ENCODE results near the gene AKAP1. TPM values are rescaled to one million over a fixed set of nuclear protein-coding genes. Genes with fewer than 3 reads are reported as not detected.

AKAP1 gene
- polyA plus RNA-seq, 1 donor (not counting 4 experiments of a cell fraction or from before 2014, with no cell fraction given): 24.1 TPM

- H3K9me1 ChIP-seq (ENCODE audit: control insufficient read depth, extremely low read depth, insufficient read depth, low read length): no peaks in the 10 kb centered on the region
- H3K27ac ChIP-seq (ENCODE audit: control insufficient read depth, insufficient read depth, low read length): no peak overlapping the region
- peaks cover 4% of the 10 kb centered on the region for H3K4me1 ChIP-seq (ENCODE audit: control insufficient read depth, extremely low read depth, insufficient read depth, low read length)
- no peaks in the 10 kb centered on the region for H3K27me3 ChIP-seq (ENCODE audit: control insufficient read depth, extremely low read depth, insufficient read depth, low read length)
- H3K4me2 ChIP-seq (ENCODE audit: control insufficient read depth, extremely low read depth, insufficient read depth, low read depth, low read length): no peak overlapping the region
- no peaks in the 10 kb centered on the region for H3K36me3 ChIP-seq (ENCODE audit: control insufficient read depth in 2 of 2, extremely low read depth in 1 of 2, insufficient read depth in 2 of 2, low read length in 2 of 2)
- no peak overlapping the region for H3K9ac ChIP-seq (ENCODE audit: control insufficient read depth, extremely low read depth, insufficient read depth, low read length)
- dilution Hi-C loops (cut with MboI; ENCODE audit: extremely low pct_ligation_motif_present, low sequenced_read_pairs): no loop called here
- TF ChIP-seq CTCF (optimal IDR thresholded peaks at IDR 0.05 in 1 of 3, IDR thresholded peaks at IDR 0.05 in 1 of 3, conservative IDR thresholded peaks at IDR 0.05 in 1 of 3; ENCODE audit: extremely low read depth in 1 of 3, insufficient read depth in 2 of 3, low read length in 3 of 3): no peak
- TF ChIP-seq EZH2 (IDR thresholded peaks at IDR 0.05; ENCODE audit: low read length): no peak
- no peaks in the 10 kb centered on the region for H3K9me3 ChIP-seq (ENCODE audit: control insufficient read depth, low read depth, low read length)
- H3K4me3 ChIP-seq (ENCODE audit: control insufficient read depth in 2 of 3, extremely low read depth in 1 of 3, insufficient read depth in 2 of 3, low read depth in 1 of 3, low read length in 3 of 3): no peak overlapping the region
- no peak for FAIRE-seq
- no peaks in the 10 kb centered on the region for H4K20me1 ChIP-seq (ENCODE audit: control insufficient read depth, extremely low read depth, insufficient read depth, low read length)
- DNase-seq (ENCODE audit: low read depth, low spot score): no peak
- H2AFZ ChIP-seq (ENCODE audit: control insufficient read depth, low read length): no peak overlapping the region
- no peaks in the 10 kb centered on the region for H3K79me2 ChIP-seq (ENCODE audit: control insufficient read depth, insufficient read depth, low read length)
These were observed 12.8 kb upstream of the AKAP1 start for GRCh38 chr17:57071991-57072944.

- Histone ChIP-seq H3K9me1 (ENCODE audit: control insufficient read depth, extremely low read depth, insufficient read depth, low read length) (no peaks in the 10 kb centered on the region), H3K4me3 (ENCODE audit: control insufficient read depth in 2 of 3, extremely low read depth in 1 of 3, insufficient read depth in 2 of 3, low read depth in 1 of 3, low read length in 3 of 3) (no peak overlapping the region), H4K20me1 (ENCODE audit: control insufficient read depth, extremely low read depth, insufficient read depth, low read length) (no peaks in the 10 kb centered on the region), H2AFZ (ENCODE audit: control insufficient read depth, low read length) (no peak overlapping the region), H3K79me2 (ENCODE audit: control insufficient read depth, insufficient read depth, low read length) (no peaks in the 10 kb centered on the region), H3K27ac (ENCODE audit: control insufficient read depth, insufficient read depth, low read length) (no peak overlapping the region), H3K27me3 (ENCODE audit: control insufficient read depth, extremely low read depth, insufficient read depth, low read length) (no peaks in the 10 kb centered on the region), H3K9me3 (ENCODE audit: control insufficient read depth, low read depth, low read length) (no peaks in the 10 kb centered on the region), H3K9ac (ENCODE audit: control insufficient read depth, extremely low read depth, insufficient read depth, low read length) (no peak overlapping the region), H3K4me2 (ENCODE audit: control insufficient read depth, extremely low read depth, insufficient read depth, low read depth, low read length) (no peak overlapping the region), H3K36me3 (ENCODE audit: control insufficient read depth in 2 of 2, extremely low read depth in 1 of 2, insufficient read depth in 2 of 2, low read length in 2 of 2) (no peaks in the 10 kb centered on the region), H3K4me1 (ENCODE audit: control insufficient read depth, extremely low read depth, insufficient read depth, low read length) (peaks cover under 1% of the 10 kb centered on the region)
- TF ChIP-seq EZH2 (IDR thresholded peaks at IDR 0.05; ENCODE audit: low read length) (no peak), CTCF (optimal IDR thresholded peaks at IDR 0.05 in 1 of 3, IDR thresholded peaks at IDR 0.05 in 1 of 3, conservative IDR thresholded peaks at IDR 0.05 in 1 of 3; ENCODE audit: extremely low read depth in 1 of 3, insufficient read depth in 2 of 3, low read length in 3 of 3) (no peak)
- no peak for DNase-seq (ENCODE audit: low read depth, low spot score)
- no peak for FAIRE-seq
- dilution Hi-C loops (cut with MboI; ENCODE audit: extremely low pct_ligation_motif_present, low sequenced_read_pairs): no loop called here
These were observed 11.4 kb upstream of the AKAP1 start for GRCh38 chr17:57073626-57074025.
